ENCODE results near the gene ST8SIA3. TPM values are rescaled to one million over a fixed set of nuclear protein-coding genes. Genes with fewer than 3 reads are reported as not detected.

ST8SIA3 gene
- total and polyA plus RNA-seq, 2 donors (not counting 3 experiments of a cell fraction or from before 2014, with no cell fraction given) = not detected

- no peak overlapping the region for H3K4me3 ChIP-seq (replicated peaks in 1 of 3; ENCODE audit: insufficient read depth in 1 of 3, low read depth in 1 of 3, low read length in 3 of 3)
- no peak for DNase-seq (ENCODE audit: low read depth, low spot score)
- intact Hi-C loops (cut with micrococcal nuclease) (loop anchor here (5.0 to 10.0 kb wide), 2 partner anchors 84 to 249 kb away; partner anchors contain the start of gene ONECUT2), dilution Hi-C loops (cut with MboI; ENCODE audit: extremely low pct_ligation_motif_present, low sequenced_read_pairs) (no loop called here)
- no TSS peak for BruUV-seq (replicated peaks)
- POLR2A ChIA-PET = no interaction called here
- H3K27me3 ChIP-seq (ENCODE audit: control insufficient read depth in 2 of 2, insufficient read depth in 2 of 2, low read length in 2 of 2) = peaks cover 26 to 27% of the 10 kb centered on the region in 2 experiments
- CTCF ChIA-PET = no interaction called here
- no peak for FAIRE-seq
- H3K4me1 ChIP-seq (ENCODE audit: control insufficient read depth, extremely low read depth, insufficient read depth, low read length) = no peaks in the 10 kb centered on the region
- no peak overlapping the region for H3K27ac ChIP-seq (ENCODE audit: insufficient read depth, low read depth, low read length)
- H3K79me2 ChIP-seq (ENCODE audit: control insufficient read depth, insufficient read depth, low read length) = no peaks in the 10 kb centered on the region
- no peaks in the 10 kb centered on the region for H3K9me1 ChIP-seq (replicated peaks; ENCODE audit: control insufficient read depth, extremely low read depth, insufficient read depth, low read length)
- no peaks in the 10 kb centered on the region for H4K20me1 ChIP-seq (replicated peaks; ENCODE audit: control insufficient read depth, extremely low read depth, insufficient read depth, low read length)
- no peak overlapping the region for H3K9ac ChIP-seq (replicated peaks; ENCODE audit: extremely low read depth, insufficient read depth, low read length)
- no peak overlapping the region for H2AFZ ChIP-seq (ENCODE audit: low read depth, low read length)
- H3K9me3 ChIP-seq (replicated peaks; ENCODE audit: control insufficient read depth, insufficient read depth, low read length) = no peaks in the 10 kb centered on the region
- no peak overlapping the region for H3K4me2 ChIP-seq (ENCODE audit: insufficient read depth, low read length)
- H3K36me3 ChIP-seq (ENCODE audit: control insufficient read depth in 2 of 2, extremely low read depth in 1 of 2, insufficient read depth in 2 of 2, low read length in 2 of 2) = no peaks in the 10 kb centered on the region
- TF ChIP-seq POLR2A (IDR thresholded peaks at IDR 0.05; ENCODE audit: low read depth, low read length) (no peak), MAX (IDR thresholded peaks at IDR 0.05; ENCODE audit: insufficient read depth, insufficient read length) (no peak), FOS (IDR thresholded peaks at IDR 0.05; ENCODE audit: borderline replicate concordance, insufficient read depth, low read length) (no peak), JUN (IDR thresholded peaks at IDR 0.05; ENCODE audit: borderline replicate concordance, insufficient read depth, insufficient read length, low read depth) (no peak), POLR2AphosphoS5 (IDR thresholded peaks at IDR 0.05; ENCODE audit: insufficient read depth, low read depth, low read length) (no peak), CTCF (IDR thresholded peaks at IDR 0.05; ENCODE audit: extremely low read depth in 1 of 2, insufficient read depth in 1 of 2, low read depth in 1 of 2, low read length in 2 of 2) (no peak), MYC (IDR thresholded peaks at IDR 0.05; ENCODE audit: low read depth, low read length) (no peak), GATA2 (IDR thresholded peaks at IDR 0.05; ENCODE audit: insufficient read depth, insufficient read length, low read depth, low read length) (no peak), EZH2 (IDR thresholded peaks at IDR 0.05; ENCODE audit: borderline replicate concordance, low read depth, low read length, severe bottlenecking) (no peak)
These were observed 981 bp downstream of the ST8SIA3 start for GRCh38 chr18:57353137-57353939.
